Measurements from ENCODE around the gene DND1.
"Not testable (repeated sequence)": the region's sequence is repeated elsewhere in the genome, so short reads cannot be mapped to it uniquely, and the experiment has no call there.

Gene DND1

GRCh38 chr5:140673187-140673976, at the start of gene DND1:
Gene DND1, minus strand, starts transcription at chr5:140673576. Its CDS starts 34 bp downstream, at chr5:140673542.
- DNase-seq = no peak

- DNase-seq = not testable (repeated sequence)
Observed at GRCh38 chr5:140721395-140721794, 48.0 kb upstream of the DND1 start.

GRCh38 chr5:140720738-140721137, 47.4 kb upstream of the DND1 start:
- not testable (repeated sequence) for DNase-seq

GRCh38 chr5:140718266-140718592, 44.9 kb upstream of the DND1 start:
- DNase-seq = no peak

GRCh38 chr5:140716238-140716637, 42.9 kb upstream of the DND1 start:
- not testable (repeated sequence) for DNase-seq

- DNase-seq = no peak
Observed at GRCh38 chr5:140713562-140714094, 40.3 kb upstream of the DND1 start.

GRCh38 chr5:140711794-140712193, 38.4 kb upstream of the DND1 start:
- DNase-seq = no peak

GRCh38 chr5:140710899-140711552, 37.6 kb upstream of the DND1 start:
- peak; percentile 76 to 78 for DNase-seq

GRCh38 chr5:140708787-140709186, 35.4 kb upstream of the DND1 start:
- not testable (repeated sequence) for DNase-seq

- no peak for DNase-seq
Observed at GRCh38 chr5:140707812-140708211, 34.4 kb upstream of the DND1 start.

GRCh38 chr5:140700177-140701144, 27.1 kb upstream of the DND1 start, which contains the start of gene ZMAT2:
Gene ZMAT2, plus strand, starts transcription at chr5:140700447. Its CDS starts 14 bp downstream, at chr5:140700461.
- DNase-seq = peak; percentile 95 to 97

GRCh38 chr5:140696891-140697492, 23.6 kb upstream of the DND1 start:
- no peak for DNase-seq

GRCh38 chr5:140694276-140694675, 20.9 kb upstream of the DND1 start:
- no peak for DNase-seq

GRCh38 chr5:140690941-140691924, 17.9 kb upstream of the DND1 start, which contains the start of the genes HARS1 and HARS2:
Gene HARS1, minus strand, starts transcription at chr5:140691370. Its CDS starts 66 bp downstream, at chr5:140691304.
Gene HARS2, plus strand, starts transcription at chr5:140691455. Its CDS starts 194 bp downstream, at chr5:140691649.
- peak; percentile 87 to 92 for DNase-seq

GRCh38 chr5:140690376-140690932, 17.1 kb upstream of the DND1 start:
- no peak for DNase-seq

GRCh38 chr5:140678993-140679392, 5.6 kb upstream of the DND1 start:
- no peak for DNase-seq

- no peak for DNase-seq
Observed at GRCh38 chr5:140677947-140678346, 4.6 kb upstream of the DND1 start.

GRCh38 chr5:140674629-140675028, 1.3 kb upstream of the DND1 start:
- no peak for DNase-seq

- no peak for DNase-seq
Observed at GRCh38 chr5:140674211-140674610, 835 bp upstream of the DND1 start.

- DNase-seq = no peak
Observed at GRCh38 chr5:140672455-140673186, 755 bp downstream of the DND1 start.

Measured in AML-193 (cell line).